Adrenal gland (tissue), 5 donors: ENCODE measurements around the gene KLF4.

Experiments
- CTCF ChIP-seq, 6 experiments: fragments of 450-650 bp in 4 of 6; fragments of 200-600 bp in 2 of 6; sonication (generic) in 1 of 6; IDR thresholded peaks; 1 replicate in 5 of 6; 2 replicates in 1 of 6; pipeline versions ENCODE4 v1.5.1 to v1.8.0; 2016 to 2021; ENCODE audit warnings: antibody characterized with exemption in 6 of 6, mild to moderate bottlenecking in 2 of 6, moderate library complexity in 1 of 6
- POLR2A ChIP-seq, 2 donors: fragments of 450-650 bp; IDR thresholded peaks; one replicate each; pipeline ENCODE4 v1.6.1; 2017; ENCODE audit warnings: antibody characterized with exemption in 2 of 2, mild to moderate bottlenecking in 2 of 2, moderate library complexity in 1 of 2
- donor health status: DM: no; HTN: no; CAD: no.

- no peak for TF ChIP-seq POLR2A (IDR thresholded peaks at IDR 0.05)
- no peak for TF ChIP-seq CTCF (IDR thresholded peaks at IDR 0.05)
These were observed 2.7 kb downstream of the KLF4 start for GRCh38 chr9:107486674-107487520.
